Renal cortex interstitium (tissue), 11 donors: Measurements from ENCODE around the gene RBM4. TPM values are rescaled to one million over a fixed set of nuclear protein-coding genes. Genes with fewer than 3 reads are reported as not detected.

Experiments used
- DNase-seq, 11 donors: peaks; one replicate each; pipeline ENCODE4 v3.0.0-alpha.2; 2013; ENCODE audit warnings: low read depth in 9 of 11, low spot score in 4 of 11; ENCODE audit errors: extremely low read depth in 1 of 11
- polyA plus RNA-seq, 3 donors: library from polyadenylated mRNA; unstranded; fragments of 120-200 nt; gene quantifications; one replicate each; pipeline ENCODE4 v1.2.1, GENCODE V29; 2013; ENCODE audit not compliant: insufficient read length in 3 of 3

RBM4 gene
- polyA plus RNA-seq, 3 donors, result 227 to 261 (median 261) TPM

- no peak for DNase-seq
Measured at GRCh38 chr11:66693356-66694055, 55.0 kb downstream of the RBM4 start.

- no peak for DNase-seq
Measured at GRCh38 chr11:66694056-66694410, 55.5 kb downstream of the RBM4 start.

- DNase-seq, result peak; percentile 60 to 90 (median 83)
Measured at GRCh38 chr11:66694732-66695207, 56.3 kb downstream of the RBM4 start.

Other genes with a start within 250 kb of the RBM4 start
- under 1 TPM; 0.09 to 0.50 (median 0.30) TPM for gene NPAS4, start 217.7 kb upstream of the RBM4 start, polyA plus RNA-seq
- 10 to 100 TPM; 68.5 to 82.4 (median 73.3) TPM for gene MRPL11, start 199.9 kb upstream of the RBM4 start, polyA plus RNA-seq
- gene PELI3, start 171.8 kb upstream of the RBM4 start, polyA plus RNA-seq, result 1 to 10 TPM; 4.1 to 6.3 (median 5.9) TPM
- 10 to 100 TPM; 20.0 to 26.1 (median 23.6) TPM for gene DPP3, start 158.3 kb upstream of the RBM4 start, polyA plus RNA-seq
- gene BBS1, start 128.1 kb upstream of the RBM4 start, polyA plus RNA-seq, result 10 to 100 TPM; 71.3 to 92.4 (median 71.7) TPM
- gene ZDHHC24, start 92.7 kb upstream of the RBM4 start, polyA plus RNA-seq, result 10 to 100 TPM in 1 of 3 donors, 1 to 10 TPM in 2; 6.3 to 10.6 (median 9.2) TPM
- under 1 TPM; 0.38 to 0.56 (median 0.49) TPM for gene ACTN3, start 91.8 kb upstream of the RBM4 start, polyA plus RNA-seq
- 100 to 1,000 TPM in 1 of 3 donors, 10 to 100 TPM in 2; 94.9 to 103 (median 98.6) TPM for gene CTSF, start 70.1 kb upstream of the RBM4 start, polyA plus RNA-seq
- under 1 TPM; 0.23 to 0.35 (median 0.26) TPM for gene CCDC87, start 45.6 kb upstream of the RBM4 start, polyA plus RNA-seq
- gene CCS, start 45.5 kb upstream of the RBM4 start, polyA plus RNA-seq, result 10 to 100 TPM; 37.4 to 75.3 (median 59.8) TPM
- 100 to 1,000 TPM in 1 of 3 donors, 10 to 100 TPM in 2; 73.3 to 104 (median 79.2) TPM for gene RBM14, start 22.1 kb upstream of the RBM4 start, polyA plus RNA-seq
- gene RBM4B, start 39.2 kb downstream of the RBM4 start, polyA plus RNA-seq, result 10 to 100 TPM; 68.3 to 74.4 (median 68.9) TPM
- gene SPTBN2, start 90.5 kb downstream of the RBM4 start, polyA plus RNA-seq, result 10 to 100 TPM; 41.8 to 56.0 (median 54.1) TPM
- gene RCE1, start 204.7 kb downstream of the RBM4 start, polyA plus RNA-seq, result 10 to 100 TPM; 19.0 to 31.2 (median 25.0) TPM
- gene LRFN4, start 218.4 kb downstream of the RBM4 start, polyA plus RNA-seq, result 10 to 100 TPM; 10.2 to 27.3 (median 23.3) TPM